Midbrain (tissue), 1 donor: ENCODE data around the gene TRIM72.
"Not testable (repeated sequence)": the region's sequence is repeated elsewhere in the genome, so short reads cannot be mapped to it uniquely, and the experiment has no call there.

Experiments used
- DNase-seq: peaks from one replicate; lab custom pipeline; 2025; lab: John Stamatoyannopoulos, UW

Gene TRIM72

DNA sequence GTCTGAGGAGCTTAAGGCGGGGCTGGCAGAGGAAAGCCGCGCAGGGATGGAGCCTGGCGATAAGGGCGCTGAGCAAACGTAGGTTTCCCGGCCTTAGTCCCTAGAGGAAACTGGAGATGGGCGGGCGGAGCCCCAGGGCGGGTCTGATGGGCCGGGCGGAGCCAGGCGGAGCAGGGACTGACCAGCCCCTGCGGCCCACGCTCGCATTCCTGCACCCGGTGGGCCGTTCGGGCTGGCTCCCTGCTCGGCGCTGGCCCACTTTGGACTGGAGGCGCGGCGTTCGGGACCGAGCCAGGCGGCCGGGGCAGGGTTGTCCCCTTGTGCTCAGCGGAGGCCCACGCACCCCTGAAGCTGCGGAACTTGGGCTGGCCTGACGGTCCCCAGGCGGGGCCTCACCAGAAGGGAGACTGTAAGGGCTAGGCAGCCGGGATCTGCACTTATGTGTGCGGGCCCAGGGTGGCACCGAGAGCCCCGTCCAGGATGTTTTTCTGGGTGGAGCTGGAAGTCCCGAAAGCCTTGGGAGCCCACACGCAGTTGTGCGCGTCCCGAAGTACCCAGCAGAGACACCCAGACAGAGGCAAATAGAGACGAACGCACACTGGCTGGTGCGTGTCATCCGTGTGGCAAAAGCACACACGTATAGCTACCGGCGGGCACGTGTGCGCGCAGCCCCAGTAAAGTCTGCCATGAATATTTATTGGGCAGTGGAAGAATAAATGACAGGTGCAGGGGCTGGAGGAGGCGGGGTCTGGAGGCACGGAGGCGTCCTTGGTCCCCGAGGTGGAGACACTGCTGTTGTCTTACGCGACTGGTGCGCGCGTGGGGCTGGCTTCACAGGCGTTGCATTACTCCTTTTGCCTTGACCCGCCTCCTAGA, 1.6 kb downstream of the TRIM72 start:
- DNase-seq, result no peak

DNA sequence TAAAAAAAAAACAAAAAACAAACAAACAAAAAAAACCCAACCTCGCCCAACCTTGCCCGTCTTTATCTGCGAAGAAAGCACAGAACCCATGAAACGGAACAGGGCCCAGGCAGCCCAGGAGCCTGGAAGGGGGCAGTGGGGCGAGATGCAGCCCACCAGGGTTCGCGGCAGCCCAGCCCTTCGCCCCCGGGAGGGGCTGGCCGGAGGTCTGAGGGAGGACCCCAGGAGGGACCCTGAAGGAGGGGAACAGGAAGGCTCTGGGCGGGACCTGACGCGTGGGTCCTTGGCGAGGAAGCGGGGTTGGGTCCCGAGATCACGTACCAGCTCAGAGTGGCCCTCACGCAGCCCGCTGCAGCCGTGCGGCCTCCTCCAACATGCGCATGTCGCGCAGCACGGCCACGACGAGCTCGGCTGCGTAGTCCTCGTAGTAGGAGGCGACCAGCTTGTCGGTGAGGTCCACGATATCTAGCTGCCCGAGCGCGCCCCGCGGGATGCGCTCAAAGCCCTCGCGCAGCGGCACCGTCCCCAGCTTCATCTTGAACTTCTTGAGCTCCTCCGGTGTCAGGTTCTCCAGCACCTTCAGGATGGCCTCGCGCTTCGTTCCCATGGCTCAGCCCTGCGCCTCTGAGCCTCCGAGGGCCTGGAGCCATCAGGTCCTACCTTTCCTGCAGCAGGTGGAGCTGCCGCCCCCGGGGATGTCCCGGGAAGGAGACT, 2.7 kb downstream of the TRIM72 start, which contains the start of gene PYDC1:
Gene PYDC1 (minus strand): TSS at position 714 of the 714 bp plus-strand sequence. CDS start 107 bp downstream, at position 607.
- DNase-seq, result no peak

DNA sequence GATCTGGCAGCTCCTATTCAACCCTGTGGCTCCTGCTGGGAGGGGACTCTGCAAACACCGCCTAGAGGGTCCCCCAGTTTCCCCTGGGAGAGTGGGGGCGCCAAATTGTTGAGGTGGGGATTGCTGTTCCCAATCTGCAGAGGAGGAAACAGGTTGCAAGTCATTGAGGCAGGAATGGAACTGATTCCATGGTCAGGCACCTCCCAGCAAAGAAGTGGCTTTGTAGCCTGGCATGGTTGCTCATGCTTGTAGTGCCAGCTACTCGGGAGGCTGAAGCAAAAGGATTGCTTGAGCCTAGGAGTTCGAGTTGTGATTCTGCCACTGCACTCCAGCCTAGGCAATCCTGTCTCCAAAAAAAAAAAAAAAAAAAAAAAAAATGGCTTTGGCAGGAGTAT, 3.2 kb downstream of the TRIM72 start:
- no peak for DNase-seq

DNA sequence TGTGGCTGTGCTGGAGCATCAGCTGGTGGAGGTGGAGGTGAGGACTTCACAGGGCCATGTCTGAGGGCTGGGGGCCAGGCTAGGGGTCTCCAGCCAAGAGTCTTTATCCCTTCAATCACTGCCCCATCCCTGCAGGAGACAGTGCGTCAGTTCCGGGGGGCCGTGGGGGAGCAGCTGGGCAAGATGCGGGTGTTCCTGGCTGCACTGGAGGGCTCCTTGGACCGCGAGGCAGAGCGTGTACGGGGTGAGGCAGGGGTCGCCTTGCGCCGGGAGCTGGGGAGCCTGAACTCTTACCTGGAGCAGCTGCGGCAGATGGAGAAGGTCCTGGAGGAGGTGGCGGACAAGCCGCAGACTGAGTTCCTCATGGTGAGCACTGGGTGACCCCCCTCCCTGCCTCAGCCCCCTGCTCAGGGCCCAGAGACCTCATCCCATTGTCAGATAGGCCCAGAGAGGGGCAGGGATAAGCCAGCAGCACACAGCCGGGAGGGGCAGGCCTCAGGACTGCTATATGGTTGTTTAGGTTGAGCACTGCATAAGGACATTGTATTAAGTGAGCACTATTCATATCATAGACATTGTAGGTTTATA, 5.3 kb downstream of the TRIM72 start:
- no peak for DNase-seq

DNA sequence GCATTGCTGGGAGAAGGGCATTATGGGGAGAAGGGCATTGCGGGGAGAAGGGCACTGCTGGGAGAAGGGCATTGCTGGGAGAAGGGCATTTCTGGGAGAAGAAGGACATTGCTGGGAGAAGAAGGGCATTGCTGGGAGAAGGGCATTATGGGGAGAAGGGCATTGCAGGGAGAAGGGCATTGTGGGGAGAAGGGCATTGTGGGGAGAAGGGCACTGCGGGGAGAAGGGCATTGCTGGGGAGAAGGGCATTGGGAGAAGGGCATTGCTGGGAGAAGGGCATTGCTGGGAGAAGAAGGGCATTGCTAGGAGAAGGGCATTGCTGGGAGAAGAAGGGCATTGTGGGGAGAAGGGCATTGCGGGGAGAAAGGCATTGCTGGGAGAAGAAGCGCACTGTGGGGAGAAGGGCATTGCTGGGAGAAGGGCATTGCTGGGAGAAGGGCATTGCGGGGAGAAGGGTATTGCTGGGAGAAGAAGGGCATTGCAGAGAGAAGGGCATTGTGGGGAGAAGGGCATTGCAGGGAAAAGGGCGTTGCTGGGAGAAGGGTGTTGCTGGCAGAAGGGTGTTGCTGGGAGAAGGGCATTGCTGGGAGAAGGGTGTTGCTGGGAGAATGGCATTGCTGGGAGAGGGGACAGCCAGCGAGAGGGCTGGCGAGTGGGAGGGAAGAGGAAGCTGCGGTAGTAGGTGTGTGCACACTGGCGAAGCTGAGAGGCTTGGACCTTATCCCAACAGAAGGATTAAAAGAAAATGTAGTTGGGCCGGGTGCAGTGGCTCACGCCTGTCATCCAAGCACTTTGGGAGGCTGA, 7.6 kb downstream of the TRIM72 start:
- no peak for DNase-seq

DNA sequence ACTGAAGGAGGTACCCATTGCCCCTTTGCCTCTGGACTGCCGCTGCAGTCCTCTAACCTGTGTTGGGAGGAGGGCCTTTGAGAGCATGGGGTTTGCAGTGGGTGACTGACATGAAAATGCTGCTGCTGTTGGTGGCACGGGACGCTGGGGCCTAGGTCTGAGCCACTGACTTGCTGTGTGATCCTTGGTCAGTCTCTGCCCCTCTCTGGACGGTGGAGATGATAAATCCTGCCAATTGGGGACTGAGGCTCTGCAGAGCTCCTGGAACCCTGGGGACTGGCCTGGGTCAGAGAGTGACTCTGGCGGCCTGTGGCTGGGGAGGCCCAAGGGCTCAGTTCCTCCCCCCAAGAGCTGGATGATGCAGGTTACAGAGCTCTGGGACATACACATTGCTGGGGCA, 9.1 kb downstream of the TRIM72 start:
- DNase-seq, result no peak

DNA sequence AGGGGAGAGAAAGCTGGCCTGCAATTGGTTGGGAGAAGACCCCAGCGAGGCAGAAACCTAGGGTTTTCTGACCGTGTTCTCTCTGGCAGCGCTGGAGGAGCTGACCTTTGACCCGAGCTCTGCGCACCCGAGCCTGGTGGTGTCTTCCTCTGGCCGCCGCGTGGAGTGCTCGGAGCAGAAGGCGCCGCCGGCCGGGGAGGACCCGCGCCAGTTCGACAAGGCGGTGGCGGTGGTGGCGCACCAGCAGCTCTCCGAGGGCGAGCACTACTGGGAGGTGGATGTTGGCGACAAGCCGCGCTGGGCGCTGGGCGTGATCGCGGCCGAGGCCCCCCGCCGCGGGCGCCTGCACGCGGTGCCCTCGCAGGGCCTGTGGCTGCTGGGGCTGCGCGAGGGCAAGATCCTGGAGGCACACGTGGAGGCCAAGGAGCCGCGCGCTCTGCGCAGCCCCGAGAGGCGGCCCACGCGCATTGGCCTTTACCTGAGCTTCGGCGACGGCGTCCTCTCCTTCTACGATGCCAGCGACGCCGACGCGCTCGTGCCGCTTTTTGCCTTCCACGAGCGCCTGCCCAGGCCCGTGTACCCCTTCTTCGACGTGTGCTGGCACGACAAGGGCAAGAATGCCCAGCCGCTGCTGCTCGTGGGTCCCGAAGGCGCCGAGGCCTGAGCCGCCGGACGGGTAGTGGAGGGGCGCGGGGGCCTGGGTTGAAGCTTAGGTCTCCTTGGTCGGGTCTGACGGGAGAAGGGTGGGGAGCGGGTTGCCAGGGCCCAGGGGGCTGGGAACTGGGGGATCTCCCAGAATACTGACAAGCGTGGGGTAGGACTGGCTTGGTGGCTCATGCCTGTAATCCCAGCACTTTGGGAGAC, 10.4 kb downstream of the TRIM72 start:
- no peak for DNase-seq

DNA sequence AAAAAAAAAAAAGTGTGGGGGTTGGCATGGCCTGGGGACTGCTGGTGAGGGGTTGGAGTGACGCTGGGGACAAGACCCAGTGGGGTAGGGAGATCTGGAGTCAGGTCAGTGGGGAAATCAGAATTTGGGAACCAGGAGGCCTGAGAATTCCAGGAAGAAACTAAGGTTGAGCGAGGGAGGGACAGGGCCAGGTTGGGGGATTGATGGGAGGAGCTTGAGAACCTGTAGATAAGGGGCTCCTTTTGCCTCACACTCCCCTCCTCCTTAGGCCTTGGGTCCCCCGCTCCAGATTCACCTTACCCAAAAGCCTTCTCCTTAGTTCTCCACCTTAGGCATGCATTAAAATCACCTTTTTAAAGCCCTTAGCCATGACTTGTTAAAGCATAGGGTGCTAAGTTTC, 11.3 kb downstream of the TRIM72 start:
- no peak for DNase-seq

DNA sequence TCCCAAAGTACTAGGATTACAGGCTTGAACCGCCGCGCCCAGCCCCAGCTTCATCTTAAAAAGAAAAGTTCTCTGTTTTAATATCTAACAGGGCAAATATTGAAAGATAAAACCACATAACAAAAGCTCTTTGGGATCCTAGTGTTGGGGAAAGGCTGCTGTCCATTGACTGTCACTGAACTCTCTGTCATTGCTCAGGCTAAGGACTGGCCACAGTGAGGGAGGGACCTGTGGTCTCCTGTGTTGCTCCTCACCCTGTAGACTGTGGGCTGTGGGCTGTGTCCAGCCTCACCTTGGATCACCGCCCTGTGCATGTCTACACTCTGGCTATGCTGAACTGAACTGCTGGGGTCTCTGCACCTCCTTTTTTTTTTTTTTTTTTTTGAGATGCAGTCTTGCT, 14.3 kb downstream of the TRIM72 start:
- DNase-seq, result no peak

DNA sequence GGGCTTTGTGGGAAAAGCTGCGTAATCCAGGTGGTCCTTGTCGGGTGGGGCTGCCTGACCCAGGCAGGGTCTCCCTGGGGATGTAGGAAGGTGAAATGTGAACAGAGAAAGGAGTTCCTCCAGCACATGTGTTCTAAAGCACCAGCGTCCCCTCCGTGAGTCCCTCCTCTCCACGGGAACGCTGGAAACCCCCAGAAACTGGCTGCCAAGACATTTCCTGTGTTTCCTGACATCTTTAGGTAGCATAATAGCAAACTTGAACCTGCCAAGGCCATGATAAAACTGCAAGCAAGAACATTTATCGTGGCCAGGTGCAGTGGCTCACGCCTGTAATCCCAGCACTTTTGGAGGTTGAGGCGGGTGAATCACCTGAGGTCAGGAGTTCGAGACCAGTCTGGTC, 15.6 kb downstream of the TRIM72 start:
- DNase-seq, result no peak

DNA sequence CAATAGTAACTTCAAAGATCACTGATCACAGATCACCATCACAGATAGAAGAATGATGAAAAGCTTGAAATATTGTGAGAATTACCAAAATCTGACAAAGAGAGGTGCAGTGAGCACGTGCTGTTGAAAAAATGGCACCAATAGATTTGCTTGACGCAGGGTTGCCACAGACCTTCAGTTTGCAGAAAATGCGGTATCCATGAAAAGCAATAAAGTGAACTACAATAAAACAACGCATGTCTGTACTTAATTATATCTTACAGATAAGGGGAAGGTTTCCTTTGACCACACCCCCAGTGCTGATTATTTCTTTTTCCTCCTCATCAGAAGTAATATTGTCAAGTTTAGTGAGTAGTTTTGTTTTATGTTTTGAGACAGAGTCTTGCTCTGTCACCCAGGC, 24.1 kb downstream of the TRIM72 start:
- DNase-seq, result no peak

DNA sequence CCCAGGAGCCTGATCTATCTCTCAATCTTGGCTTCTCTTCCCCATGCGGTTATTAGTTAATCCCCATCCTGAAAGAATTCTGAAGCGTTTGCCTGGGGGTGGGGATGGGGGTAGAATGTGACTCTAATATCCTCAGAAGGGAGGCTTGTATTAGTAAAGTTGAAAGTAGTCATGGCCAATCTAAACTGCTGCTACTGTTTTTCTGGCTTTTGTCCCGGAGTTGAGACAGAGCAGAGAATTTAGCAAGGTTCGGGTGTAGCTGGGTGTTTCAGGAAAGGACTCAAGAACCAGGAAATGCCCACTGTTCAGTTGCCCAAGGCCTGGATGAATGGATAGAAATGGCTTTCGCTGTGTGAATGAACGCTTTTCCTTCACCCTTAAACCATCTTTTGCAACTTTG, 28.3 kb downstream of the TRIM72 start:
- no peak for DNase-seq

DNA sequence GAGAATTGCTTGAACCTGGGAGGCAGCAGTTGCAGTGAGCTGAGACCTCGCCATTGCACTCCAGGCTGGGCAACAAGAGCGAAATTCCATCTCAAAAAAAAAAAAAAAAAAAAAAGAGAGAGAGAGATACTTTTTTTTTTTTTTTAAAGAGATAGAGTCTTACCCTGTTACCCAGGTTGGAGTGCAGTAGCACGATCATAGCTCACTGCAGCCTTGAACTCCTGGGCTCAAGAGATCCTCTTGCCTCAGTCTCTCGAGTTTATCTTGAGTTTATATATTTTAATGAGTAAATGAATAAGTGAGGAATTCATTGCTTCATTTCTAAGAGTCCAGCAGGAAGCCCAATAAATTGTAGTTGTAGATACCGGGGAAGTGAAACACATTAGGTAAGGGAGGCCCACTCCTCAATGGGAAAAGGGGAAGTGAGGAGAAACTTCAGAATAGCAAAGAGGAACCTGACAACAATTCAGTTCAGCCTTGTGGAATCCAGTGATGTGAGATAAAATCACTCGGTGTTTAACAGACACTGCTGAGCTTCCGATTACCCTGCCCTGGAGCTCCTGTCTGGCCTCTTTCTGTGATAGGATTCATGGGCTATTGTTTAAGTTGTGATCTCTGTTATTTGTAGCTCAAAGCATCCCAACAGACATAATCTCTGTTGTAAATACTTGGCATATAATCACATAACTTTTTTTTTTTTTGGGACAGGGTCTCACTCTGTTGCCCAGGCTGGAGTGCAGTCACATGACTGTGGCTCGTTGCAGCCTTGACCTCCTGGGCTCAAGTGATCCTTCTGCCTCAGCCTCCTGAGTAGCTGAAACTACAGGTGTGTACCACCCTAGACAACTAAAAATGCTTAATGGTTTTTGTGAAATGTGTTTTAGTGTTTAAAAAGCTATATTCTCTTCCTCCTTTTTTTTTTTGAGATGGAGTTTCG, 30.1 kb downstream of the TRIM72 start:
- DNase-seq, result peak; percentile 15

DNA sequence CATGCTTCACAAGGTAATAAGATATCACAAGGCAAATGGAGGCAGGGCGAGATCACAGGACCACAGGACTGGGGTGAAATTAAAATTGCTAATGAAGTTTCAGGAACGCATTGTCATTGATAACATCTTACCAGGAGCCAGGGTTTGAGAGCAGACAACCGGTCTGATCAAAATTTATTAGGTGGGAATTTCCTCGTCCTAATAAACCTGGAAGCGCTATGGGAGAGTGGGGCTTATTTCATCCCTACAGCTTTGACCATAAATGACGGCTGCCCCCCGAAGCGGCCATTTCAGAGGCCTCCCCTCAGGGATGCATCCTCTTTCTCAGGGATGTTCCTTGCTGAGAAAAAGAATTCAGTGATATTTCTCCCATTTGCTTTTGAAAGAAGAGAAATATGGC, 31.7 kb downstream of the TRIM72 start:
- DNase-seq, result not testable (repeated sequence)

DNA sequence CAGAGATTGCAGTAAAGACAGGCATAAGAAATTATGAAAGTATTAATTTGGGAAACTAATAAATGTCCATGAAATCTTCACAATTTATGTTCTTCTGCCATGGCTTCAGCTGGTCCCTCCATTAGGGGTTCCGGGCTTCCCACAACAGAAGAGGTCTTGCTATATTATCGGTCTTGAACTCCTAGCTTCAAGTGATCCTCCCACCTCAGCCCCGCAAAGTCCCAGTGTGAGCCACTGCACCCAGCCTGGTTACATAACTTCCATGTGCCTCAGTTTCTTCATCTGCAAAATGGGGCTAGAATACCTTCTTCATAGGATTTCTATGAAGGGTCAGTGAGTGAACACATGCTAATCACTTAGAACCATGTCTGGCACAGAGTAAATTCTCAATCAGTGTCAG, 32.4 kb downstream of the TRIM72 start:
- DNase-seq, result no peak

DNA sequence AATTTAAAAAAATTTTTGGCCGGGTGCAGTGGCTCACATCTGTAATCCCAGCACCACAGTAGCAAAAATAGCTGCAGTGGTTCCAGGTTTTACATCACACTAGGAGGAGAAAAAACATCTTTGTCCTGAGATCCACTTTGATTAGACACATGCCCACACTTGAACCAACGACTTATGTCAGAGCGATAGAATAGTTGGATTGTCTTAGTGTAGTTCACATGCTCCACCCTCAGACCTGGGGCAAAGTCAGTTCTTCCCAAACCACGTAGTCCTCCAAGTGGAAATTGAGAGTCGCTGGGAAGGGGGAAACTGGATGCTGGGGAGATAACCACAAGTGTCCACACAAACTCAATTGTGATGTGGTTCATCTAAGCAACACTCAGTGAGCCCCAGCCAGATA, 34.4 kb downstream of the TRIM72 start:
- no peak for DNase-seq

DNA sequence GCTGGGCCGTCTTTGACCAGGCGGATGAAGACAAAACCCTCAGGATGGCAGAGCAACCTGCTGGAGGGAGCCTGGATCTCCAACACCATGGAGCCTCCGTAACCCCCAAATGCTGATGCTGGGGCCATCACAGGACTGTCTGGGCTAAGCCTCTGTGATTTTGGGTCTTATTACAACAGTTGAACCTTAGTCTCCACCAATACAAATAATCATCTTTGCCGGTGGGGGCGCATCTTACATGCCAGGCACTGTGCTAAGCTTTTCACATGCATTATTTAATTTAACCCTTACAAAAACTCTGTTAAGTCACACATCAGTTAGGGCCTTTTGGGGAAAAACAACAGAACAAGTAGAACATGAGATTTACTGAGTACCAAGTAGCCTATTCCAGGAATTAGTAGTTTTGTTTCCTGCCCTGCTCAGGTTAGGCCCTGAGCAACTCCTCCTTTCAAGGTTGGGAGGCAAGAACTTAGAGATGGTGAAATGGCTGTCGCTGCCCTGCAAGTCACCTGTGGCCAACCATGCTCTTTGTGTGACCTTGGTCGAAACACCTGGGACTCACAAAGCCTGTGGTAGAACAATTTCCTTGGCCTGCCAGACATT, 37.0 kb downstream of the TRIM72 start:
- no peak for DNase-seq

DNA sequence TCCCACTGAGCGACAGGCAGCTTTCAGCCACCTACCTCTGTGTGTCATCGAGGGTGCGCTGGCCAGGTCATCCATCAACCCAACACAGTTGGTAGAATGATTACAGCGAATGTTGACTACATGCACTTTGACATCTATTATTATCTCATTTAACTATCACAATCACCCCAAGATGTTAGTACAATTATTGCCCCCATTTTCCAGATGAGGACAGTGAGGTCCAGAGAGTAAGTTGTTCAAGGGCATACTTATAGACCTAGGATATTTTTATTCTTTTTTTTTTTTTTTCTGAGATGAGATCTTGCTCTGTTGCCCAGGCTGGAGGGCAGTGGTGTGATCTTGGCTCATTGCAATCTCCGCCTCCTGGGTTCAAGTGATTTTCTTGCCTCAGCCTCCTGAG, 37.5 kb downstream of the TRIM72 start:
- no peak for DNase-seq

DNA sequence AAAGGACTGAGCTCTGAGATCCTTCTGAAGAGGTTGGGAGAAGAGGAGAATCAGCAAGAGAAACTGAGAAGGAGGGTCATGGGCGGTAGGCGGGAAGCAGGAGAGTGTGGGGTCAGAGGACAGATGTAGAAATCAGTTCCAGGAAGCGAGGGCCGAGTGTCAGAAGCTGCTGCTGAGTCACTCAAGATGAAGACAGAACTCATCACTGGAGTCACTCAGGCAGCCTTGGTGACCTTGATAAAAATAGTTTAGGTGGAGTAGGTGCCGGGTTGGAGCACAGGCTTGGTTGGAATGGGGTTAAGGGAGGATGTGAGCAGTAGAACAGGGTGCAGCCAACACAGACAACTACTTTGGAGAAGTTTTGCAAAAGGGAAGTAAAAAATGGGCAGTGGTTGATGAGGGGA, 39.7 kb downstream of the TRIM72 start:
- DNase-seq, result no peak

DNA sequence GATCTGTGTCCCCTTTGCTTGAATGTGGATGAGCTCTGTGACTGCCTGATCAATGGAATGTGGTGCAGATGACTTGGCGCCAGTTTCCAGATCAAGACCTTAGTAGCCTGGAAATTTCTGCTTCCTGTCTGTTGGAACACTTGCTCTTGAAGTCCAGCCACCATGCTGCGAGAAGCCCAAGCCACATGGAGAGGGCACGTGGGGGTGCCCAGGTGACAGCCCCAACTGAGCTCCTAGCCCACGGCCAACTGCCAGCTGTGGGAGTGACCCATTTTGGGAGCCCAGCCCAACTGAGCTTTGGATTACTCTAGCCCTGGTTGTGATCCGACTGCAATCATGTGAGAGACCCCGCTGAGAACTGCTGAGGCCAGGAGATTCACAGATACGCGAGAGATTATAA, 42.5 kb downstream of the TRIM72 start:
- DNase-seq, result no peak
